ENCODE data around the gene CLEC7A. TPM values are rescaled to one million over a fixed set of nuclear protein-coding genes. Genes with fewer than 3 reads are reported as not detected.

Gene CLEC7A
- not detected in 2 replicates for total RNA-seq
- long read RNA-seq, result 0 reads

- TF ChIP-seq CTCF (conservative IDR thresholded peaks at IDR 0.05), result no peak
- Mint-ChIP-seq H3K27me3 (ENCODE audit: low read depth) (no peaks in the 10 kb centered on the region), H3K27ac (ENCODE audit: unreplicated experiment) (no peak within 1 kb of the TSS), H3K36me3 (ENCODE audit: low read depth) (no peaks in the 10 kb centered on the region), H3K9me3 (no peaks in the 10 kb centered on the region), H3K4me1 (peaks cover 8% of the 10 kb centered on the region), H3K4me3 (no peak within 1 kb of the TSS)
- no peak for DNase-seq (ENCODE audit: low read depth, low spot score)
These were observed at the start of gene CLEC7A for GRCh38 chr12:10130042-10130441. Gene CLEC7A (minus strand): TSS chr12:10130199. CDS start chr12:10130082, 117 bp downstream.

GRCh38 chr12:10179776-10180181 is 49.8 kb upstream of the CLEC7A start:
- H3K27me3 Mint-ChIP-seq (ENCODE audit: low read depth), result peaks cover 8% of the 10 kb centered on the region
- H3K4me3 Mint-ChIP-seq, result no peak overlapping the region
- no peak for DNase-seq (ENCODE audit: low read depth, low spot score)
- H3K9me3 Mint-ChIP-seq, result no peaks in the 10 kb centered on the region
- H3K36me3 Mint-ChIP-seq (ENCODE audit: low read depth), result no peaks in the 10 kb centered on the region
- no peak for TF ChIP-seq CTCF (conservative IDR thresholded peaks at IDR 0.05)
- H3K4me1 Mint-ChIP-seq, result no peaks in the 10 kb centered on the region
- no peak overlapping the region for H3K27ac Mint-ChIP-seq (ENCODE audit: unreplicated experiment)

GRCh38 chr12:10178821-10179220 is 48.8 kb upstream of the CLEC7A start, which contains the start of gene TMEM52B:
Gene TMEM52B (plus strand): TSS chr12:10179032. CDS start chr12:10179575, 543 bp downstream.
- DNase-seq (ENCODE audit: low read depth, low spot score), result no peak
- Mint-ChIP-seq H3K36me3 (ENCODE audit: low read depth) (no peaks in the 10 kb centered on the region), H3K4me1 (no peaks in the 10 kb centered on the region), H3K27me3 (ENCODE audit: low read depth) (peaks cover 4% of the 10 kb centered on the region), H3K4me3 (no peak within 1 kb of the TSS), H3K9me3 (no peaks in the 10 kb centered on the region), H3K27ac (ENCODE audit: unreplicated experiment) (no peak within 1 kb of the TSS)
- no peak for TF ChIP-seq CTCF (conservative IDR thresholded peaks at IDR 0.05)

- TF ChIP-seq CTCF (conservative IDR thresholded peaks at IDR 0.05), result no peak
- no peaks in the 10 kb centered on the region for H3K36me3 Mint-ChIP-seq (ENCODE audit: low read depth)
- H3K4me3 Mint-ChIP-seq, result no peak overlapping the region
- no peaks in the 10 kb centered on the region for H3K27me3 Mint-ChIP-seq (ENCODE audit: low read depth)
- DNase-seq (ENCODE audit: low read depth, low spot score), result no peak
- no peaks in the 10 kb centered on the region for H3K4me1 Mint-ChIP-seq
- H3K27ac Mint-ChIP-seq (ENCODE audit: unreplicated experiment), result no peak overlapping the region
- no peaks in the 10 kb centered on the region for H3K9me3 Mint-ChIP-seq
These were observed 46.0 kb upstream of the CLEC7A start for GRCh38 chr12:10175846-10176636.

- no peaks in the 10 kb centered on the region for H3K4me1 Mint-ChIP-seq
- H3K27ac Mint-ChIP-seq (ENCODE audit: unreplicated experiment), result no peak overlapping the region
- H3K4me3 Mint-ChIP-seq, result no peak overlapping the region
- no peak for DNase-seq (ENCODE audit: low read depth, low spot score)
- H3K27me3 Mint-ChIP-seq (ENCODE audit: low read depth), result no peaks in the 10 kb centered on the region
- no peaks in the 10 kb centered on the region for H3K9me3 Mint-ChIP-seq
- H3K36me3 Mint-ChIP-seq (ENCODE audit: low read depth), result no peaks in the 10 kb centered on the region
- TF ChIP-seq CTCF (conservative IDR thresholded peaks at IDR 0.05), result no peak
These were observed 45.1 kb upstream of the CLEC7A start for GRCh38 chr12:10174986-10175614.

Measured in neural crest cell (in vitro differentiated cells).